Measurements from ENCODE around the gene FBXO27. TPM values are rescaled to one million over a fixed set of nuclear protein-coding genes. Genes with fewer than 3 reads are reported as not detected.

The FBXO27 gene
- polyA plus RNA-seq, 1 donor from 2014 or later, result 2.7 TPM

GRCh38 chr19:39078436-39079200 is 46.3 kb upstream of the FBXO27 start:
- Histone ChIP-seq H4K20me1 (ENCODE audit: insufficient read depth) (no peaks in the 10 kb centered on the region), H3K9me2 (ENCODE audit: insufficient read depth, low read length) (no peaks in the 10 kb centered on the region), H3K79me2 (replicated peaks; ENCODE audit: insufficient read depth, low read length) (no peaks in the 10 kb centered on the region), H3K9me3 (ENCODE audit: low read length) (no peaks in the 10 kb centered on the region), H3K4me3 (ENCODE audit: low read length) (no peak overlapping the region), H3K27ac (ENCODE audit: low read length) (no peak overlapping the region), H3K27me3 (ENCODE audit: insufficient read depth, low read depth, low read length) (peaks cover 15% of the 10 kb centered on the region), H3K36me3 (ENCODE audit: insufficient read depth, low read length) (no peaks in the 10 kb centered on the region), H3K9ac (ENCODE audit: low read length) (no peak overlapping the region), H3F3A (ENCODE audit: insufficient read depth, low read length, poor library complexity, severe bottlenecking) (no peaks in the 10 kb centered on the region), H2AFZ (ENCODE audit: low read depth, low read length) (no peak overlapping the region), H3K4me2 (ENCODE audit: low read length) (no peak overlapping the region)
- TF ChIP-seq SMC3 (conservative IDR thresholded peaks at IDR 0.05; ENCODE audit: poor library complexity), result no peak
- no peak for TF ChIP-seq MXI1 (conservative IDR thresholded peaks at IDR 0.05; ENCODE audit: poor library complexity, severe bottlenecking)
- no peak for TF ChIP-seq CTCF (IDR thresholded peaks at IDR 0.05; ENCODE audit: poor library complexity, severe bottlenecking)

GRCh38 chr19:39077323-39077722 is 45.0 kb upstream of the FBXO27 start:
- Histone ChIP-seq H3K36me3 (ENCODE audit: insufficient read depth, low read length) (no peaks in the 10 kb centered on the region), H3F3A (ENCODE audit: insufficient read depth, low read length, poor library complexity, severe bottlenecking) (no peaks in the 10 kb centered on the region), H3K27ac (ENCODE audit: low read length) (no peak overlapping the region)

More at GRCh38 chr19:39077323-39077722, 45.0 kb upstream of the FBXO27 start:
- Histone ChIP-seq H3K27me3 (ENCODE audit: insufficient read depth, low read depth, low read length) (peaks cover 2% of the 10 kb centered on the region), H3K4me2 (ENCODE audit: low read length) (no peak overlapping the region), H3K9me2 (ENCODE audit: insufficient read depth, low read length) (no peaks in the 10 kb centered on the region), H3K4me3 (ENCODE audit: low read length) (no peak overlapping the region), H3K9ac (ENCODE audit: low read length) (no peak overlapping the region), H3K79me2 (replicated peaks; ENCODE audit: insufficient read depth, low read length) (no peaks in the 10 kb centered on the region), H2AFZ (ENCODE audit: low read depth, low read length) (no peak overlapping the region), H4K20me1 (ENCODE audit: insufficient read depth) (no peaks in the 10 kb centered on the region), H3K9me3 (ENCODE audit: low read length) (no peaks in the 10 kb centered on the region)
- no peak for TF ChIP-seq CTCF (IDR thresholded peaks at IDR 0.05; ENCODE audit: poor library complexity, severe bottlenecking)
- TF ChIP-seq MXI1 (conservative IDR thresholded peaks at IDR 0.05; ENCODE audit: poor library complexity, severe bottlenecking), result no peak
- TF ChIP-seq POLR2AphosphoS5 (IDR thresholded peaks at IDR 0.05), result no peak
- no peak for TF ChIP-seq RAD21 (conservative IDR thresholded peaks at IDR 0.05)
- no peak for TF ChIP-seq EZH2 (IDR thresholded peaks at IDR 0.05; ENCODE audit: borderline replicate concordance, insufficient read depth, low read length, poor library complexity, severe bottlenecking)
- no peak for TF ChIP-seq TAF1 (IDR thresholded peaks at IDR 0.05; ENCODE audit: low read depth)
- TF ChIP-seq SMC3 (conservative IDR thresholded peaks at IDR 0.05; ENCODE audit: poor library complexity), result no peak
- TF ChIP-seq EP300 (conservative IDR thresholded peaks at IDR 0.05; ENCODE audit: poor library complexity, severe bottlenecking), result no peak
- no peak for TF ChIP-seq REST (IDR thresholded peaks at IDR 0.05; ENCODE audit: borderline replicate concordance)

All from neural cell (in vitro differentiated cells).